SJCRH30 (cell line): Measurements from ENCODE around the gene ACACB. TPM values are rescaled to one million over a fixed set of nuclear protein-coding genes. Genes with fewer than 3 reads are reported as not detected.

ENCODE experiments used
- DNase-seq, 2 experiments: peaks; one replicate each; pipeline ENCODE4 v3.0.0-alpha.2; 2015 to 2020
- H3K27ac ChIP-seq: fragments of 250-450 bp; sonication (Bioruptor Pico); 2 replicates; pipeline ENCODE4 v1.5.1; 2020; ENCODE audit warnings: mild to moderate bottlenecking, moderate library complexity
- H3K27me3 ChIP-seq: fragments of 250-450 bp; sonication (Bioruptor Pico); 2 replicates; pipeline ENCODE4 v1.5.1; 2020; ENCODE audit warnings: mild to moderate bottlenecking, moderate library complexity
- H3K36me3 ChIP-seq: fragments of 250-450 bp; sonication (Bioruptor Pico); 2 replicates; pipeline ENCODE4 v1.5.1; 2020; ENCODE audit warnings: mild to moderate bottlenecking, moderate library complexity
- H3K4me1 ChIP-seq: fragments of 250-450 bp; sonication (Bioruptor Pico); 2 replicates; pipeline ENCODE4 v1.5.1; 2020; ENCODE audit warnings: mild to moderate bottlenecking, moderate library complexity
- H3K4me3 ChIP-seq: fragments of 250-450 bp; sonication (Bioruptor Pico); 2 replicates; pipeline ENCODE4 v1.5.1; 2020; ENCODE audit warnings: mild to moderate bottlenecking, moderate library complexity
- H3K9me3 ChIP-seq: fragments of 250-450 bp; sonication (Bioruptor Pico); replicated peaks from 2 replicates; pipeline ENCODE4 v1.5.1; 2020; ENCODE audit warnings: mild to moderate bottlenecking, moderate library complexity
- total RNA-seq: library from RNA; depleted of rRNA; stranded (reverse); fragments of >200 nt; shearing (Covaris generic); gene quantifications from 2 replicates; pipeline ENCODE4 v1.2.3, GENCODE V29; 2014

ACACB gene
- total RNA-seq, 1 experiment from 2014 or later = 3.3 TPM

DNA sequence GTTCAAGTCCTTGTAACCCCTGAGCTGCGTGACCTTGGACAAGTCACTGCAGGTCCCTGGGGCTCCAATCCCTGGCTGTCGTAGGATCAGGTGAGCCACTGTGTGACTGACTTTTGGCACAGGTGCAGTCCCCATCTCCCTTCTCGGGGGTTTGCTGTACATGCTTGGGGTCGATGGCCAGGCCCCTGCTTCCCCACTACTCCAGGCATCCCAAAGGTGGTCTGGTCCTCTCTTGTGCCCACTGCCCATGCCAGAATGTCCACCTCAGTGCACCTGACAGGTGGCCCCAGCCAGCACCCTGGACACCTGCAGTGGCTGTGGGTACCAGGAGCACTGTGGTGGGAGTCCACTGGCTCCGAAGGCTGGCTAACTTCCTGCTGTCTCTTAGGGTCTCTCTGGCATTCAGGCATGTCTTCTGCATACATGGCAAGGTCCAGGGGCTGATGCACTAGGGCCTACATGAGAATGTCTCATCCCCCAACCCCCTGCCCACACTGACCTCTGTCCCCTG is 178.0 kb downstream of the ACACB start:
- Histone ChIP-seq H3K27me3 (0 out of 2 replicates have a peak, but pooled peaks cover 4% of the 10 kb centered on the region), H3K4me1 (no peaks in the 10 kb centered on the region), H3K9me3 (no peaks in the 10 kb centered on the region), H3K4me3 (no peak overlapping the region), H3K27ac (no peak overlapping the region), H3K36me3 (no peaks in the 10 kb centered on the region)
- DNase-seq = no peak

DNA sequence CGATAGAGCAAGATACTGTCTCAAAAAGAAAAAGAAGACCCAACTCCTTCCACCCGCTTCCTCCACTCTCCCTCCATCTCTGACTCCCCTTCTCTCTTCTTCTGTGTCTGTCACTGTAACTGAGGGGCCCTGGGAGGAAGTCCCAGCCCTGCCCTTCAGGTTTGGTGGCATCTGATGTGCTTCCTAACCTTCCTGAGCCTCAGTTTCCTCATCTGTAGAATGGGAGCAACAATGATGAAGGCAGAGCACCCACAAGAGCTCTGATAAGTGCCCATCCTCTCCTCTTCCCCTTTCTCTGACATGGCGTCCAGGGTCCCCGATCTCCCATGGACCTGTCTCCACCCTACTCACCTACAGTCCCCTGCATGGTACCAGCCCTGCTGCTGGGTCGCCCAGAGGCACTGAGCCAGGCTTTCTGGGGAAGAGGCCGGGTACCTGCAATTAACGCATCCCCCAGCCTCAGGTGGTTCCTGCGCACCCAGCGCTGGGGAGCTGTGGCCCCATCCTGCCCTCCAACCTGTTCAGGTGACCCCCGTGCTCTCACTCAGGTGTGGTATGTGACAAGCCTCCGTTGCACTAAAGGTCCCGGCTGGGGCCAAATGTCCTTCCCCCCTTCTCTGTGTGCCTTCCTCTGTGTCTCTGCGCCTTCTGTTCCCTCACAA is 179.5 kb downstream of the ACACB start:
- no peaks in the 10 kb centered on the region for H3K4me1 ChIP-seq
- no peaks in the 10 kb centered on the region for H3K36me3 ChIP-seq
- H3K9me3 ChIP-seq = no peaks in the 10 kb centered on the region
- no peak overlapping the region for H3K4me3 ChIP-seq
- no peak for DNase-seq
- H3K27ac ChIP-seq = no peak overlapping the region
- 0 out of 2 replicates have a peak, but pooled peaks cover 4% of the 10 kb centered on the region for H3K27me3 ChIP-seq

DNA sequence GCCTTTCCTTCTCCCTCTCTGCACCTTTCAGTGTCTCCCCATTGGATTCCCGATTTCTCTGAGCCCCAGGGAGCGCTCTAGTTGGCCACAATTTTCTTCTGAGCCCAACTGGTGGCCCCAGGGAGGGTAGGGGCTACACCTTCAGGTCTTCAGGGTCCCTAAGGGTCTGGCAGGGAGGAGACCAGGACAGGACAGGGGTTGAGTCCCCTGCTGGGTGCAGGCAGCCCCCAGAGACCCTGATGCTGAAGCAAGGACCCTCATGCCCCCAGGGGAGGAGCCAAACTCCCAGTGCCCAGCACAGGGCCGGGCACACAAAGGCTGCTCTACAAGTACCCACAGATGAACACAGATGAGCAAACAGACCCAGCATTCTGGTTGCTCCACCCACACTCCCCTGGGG is 180.0 kb downstream of the ACACB start:
- no peak overlapping the region for H3K4me3 ChIP-seq
- H3K36me3 ChIP-seq = no peaks in the 10 kb centered on the region
- H3K27me3 ChIP-seq = 0 out of 2 replicates have a peak, but pooled peaks cover 4% of the 10 kb centered on the region
- no peak overlapping the region for H3K27ac ChIP-seq
- no peak for DNase-seq
- H3K9me3 ChIP-seq = no peaks in the 10 kb centered on the region
- no peaks in the 10 kb centered on the region for H3K4me1 ChIP-seq

DNA sequence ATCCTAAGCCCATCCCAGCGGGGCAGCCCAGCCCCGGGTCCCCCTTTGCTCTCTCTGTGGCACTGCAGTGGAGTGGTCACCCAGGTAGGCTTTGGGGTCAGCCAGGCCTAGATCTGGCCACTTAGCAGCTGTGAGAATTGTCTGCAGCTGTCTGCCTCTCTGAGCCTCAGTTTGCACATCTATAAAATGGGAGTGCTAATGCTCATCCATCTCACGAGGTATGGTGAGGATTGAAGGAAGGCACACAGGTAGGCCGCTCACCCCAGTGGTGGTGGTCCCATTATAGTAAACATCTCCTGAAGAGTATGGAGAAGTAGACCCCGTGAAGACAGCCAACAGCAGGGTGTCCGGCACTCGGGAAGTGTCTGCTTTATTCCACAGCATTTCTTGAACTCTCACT is 183.5 kb downstream of the ACACB start:
- no peak overlapping the region for H3K27ac ChIP-seq
- no peaks in the 10 kb centered on the region for H3K36me3 ChIP-seq
- H3K27me3 ChIP-seq = 0 out of 2 replicates have a peak, but pooled peaks cover 5% of the 10 kb centered on the region
- DNase-seq = no peak
- no peaks in the 10 kb centered on the region for H3K9me3 ChIP-seq
- H3K4me3 ChIP-seq = no peak overlapping the region
- H3K4me1 ChIP-seq = no peaks in the 10 kb centered on the region

DNA sequence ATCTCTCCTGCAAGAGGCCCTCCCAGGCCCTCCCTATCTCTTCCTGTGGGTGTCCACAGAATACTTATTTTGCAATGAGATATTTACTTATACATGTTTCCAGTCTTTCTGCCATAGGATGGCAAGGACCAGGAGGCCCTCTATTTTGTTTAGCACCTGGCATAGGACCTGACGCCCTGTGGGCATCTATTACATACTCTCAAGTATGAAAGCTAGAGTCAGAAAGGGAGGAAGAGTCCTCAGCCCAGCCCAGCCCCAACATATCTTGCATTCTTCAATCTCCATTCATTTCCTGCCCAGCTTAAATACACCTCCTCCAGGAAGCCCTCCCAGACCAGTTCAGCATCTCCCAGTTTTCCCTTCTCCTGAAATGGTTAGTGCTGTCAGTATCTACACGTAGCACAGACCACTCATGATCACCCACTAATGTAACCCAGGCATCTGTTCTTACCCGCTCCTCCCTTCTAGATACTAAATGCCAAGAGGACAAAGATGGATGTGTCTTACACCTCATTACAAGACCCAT is 185.3 kb downstream of the ACACB start:
- no peaks in the 10 kb centered on the region for H3K9me3 ChIP-seq
- H3K27me3 ChIP-seq = 0 out of 2 replicates have a peak, but pooled peaks cover 10% of the 10 kb centered on the region
- H3K27ac ChIP-seq = no peak overlapping the region
- H3K4me3 ChIP-seq = no peak overlapping the region
- DNase-seq = no peak
- no peaks in the 10 kb centered on the region for H3K4me1 ChIP-seq
- H3K36me3 ChIP-seq = no peaks in the 10 kb centered on the region

DNA sequence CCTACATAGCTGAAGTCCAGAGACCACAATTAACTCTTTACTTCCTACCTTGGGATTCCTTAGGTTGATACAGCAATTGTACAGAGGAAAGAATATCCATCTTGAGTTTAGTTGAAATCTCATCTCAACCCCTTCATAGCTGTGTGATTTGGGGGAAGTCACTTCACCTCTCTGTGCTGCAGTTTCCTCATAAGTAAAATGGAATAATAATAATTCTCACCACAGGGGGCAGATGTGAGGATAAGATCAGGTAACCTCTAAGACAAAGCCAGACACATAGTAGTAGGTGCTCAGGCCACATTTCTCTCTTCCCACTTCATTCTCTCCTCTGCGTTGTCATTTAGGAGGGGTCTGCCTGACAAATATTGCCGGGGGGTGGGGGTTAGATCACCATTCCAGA is 186.0 kb downstream of the ACACB start:
- H3K36me3 ChIP-seq = no peaks in the 10 kb centered on the region
- no peaks in the 10 kb centered on the region for H3K9me3 ChIP-seq
- DNase-seq = no peak
- H3K4me1 ChIP-seq = no peaks in the 10 kb centered on the region
- no peak overlapping the region for H3K4me3 ChIP-seq
- H3K27me3 ChIP-seq = peaks cover 13% of the 10 kb centered on the region; the same call in 1 of the 2 replicates
- H3K27ac ChIP-seq = no peak overlapping the region

DNA sequence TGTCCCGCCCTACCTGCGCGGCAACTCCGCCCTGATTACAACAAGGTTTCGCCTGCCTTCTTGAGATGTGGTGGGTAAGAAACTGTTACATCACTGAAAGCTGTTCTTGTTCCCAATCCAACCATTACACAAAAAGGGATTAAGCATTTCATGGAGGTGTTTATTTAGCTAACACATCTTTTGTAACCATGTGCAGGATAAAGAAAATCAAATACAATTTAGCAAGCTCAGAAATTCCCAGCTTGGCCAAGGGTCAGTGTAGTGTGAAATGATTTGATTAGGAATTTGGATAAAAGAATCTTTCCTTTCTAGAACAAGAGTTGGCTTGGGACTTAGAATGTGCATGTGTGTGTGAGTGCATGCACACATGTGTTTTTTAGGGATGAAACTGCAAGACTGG is 186.4 kb downstream of the ACACB start:
- peaks cover 17% of the 10 kb centered on the region; the same call in 1 of the 2 replicates for H3K27me3 ChIP-seq
- DNase-seq = no peak
- H3K4me3 ChIP-seq = no peak overlapping the region
- no peak overlapping the region for H3K27ac ChIP-seq
- H3K4me1 ChIP-seq = no peaks in the 10 kb centered on the region
- H3K9me3 ChIP-seq = no peaks in the 10 kb centered on the region
- H3K36me3 ChIP-seq = no peaks in the 10 kb centered on the region

DNA sequence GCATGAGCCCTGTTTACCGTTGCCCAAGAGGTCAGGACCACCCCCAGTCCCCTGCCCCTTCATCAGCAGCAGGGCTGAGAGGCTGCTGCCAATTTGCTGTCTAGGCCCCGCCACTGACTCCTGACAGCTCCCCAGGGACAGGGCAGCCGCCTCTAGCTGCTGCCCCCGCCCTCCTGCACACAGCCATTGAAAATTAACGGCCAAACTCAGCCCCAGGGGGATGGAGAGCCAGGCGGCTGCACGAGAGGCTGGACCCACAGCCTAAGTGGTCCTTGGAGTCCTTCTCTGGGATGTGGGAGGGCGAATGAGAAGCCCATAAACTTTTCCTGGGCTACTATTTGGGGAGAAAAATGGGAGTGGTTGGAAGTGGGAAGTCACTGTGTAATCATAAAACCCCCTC is 188.1 kb downstream of the ACACB start:
- Histone ChIP-seq H3K36me3 (no peaks in the 10 kb centered on the region), H3K4me1 (no peaks in the 10 kb centered on the region), H3K4me3 (no peak overlapping the region), H3K27ac (no peak overlapping the region), H3K9me3 (no peaks in the 10 kb centered on the region), H3K27me3 (peaks cover 29% of the 10 kb centered on the region)
- no peak for DNase-seq

DNA sequence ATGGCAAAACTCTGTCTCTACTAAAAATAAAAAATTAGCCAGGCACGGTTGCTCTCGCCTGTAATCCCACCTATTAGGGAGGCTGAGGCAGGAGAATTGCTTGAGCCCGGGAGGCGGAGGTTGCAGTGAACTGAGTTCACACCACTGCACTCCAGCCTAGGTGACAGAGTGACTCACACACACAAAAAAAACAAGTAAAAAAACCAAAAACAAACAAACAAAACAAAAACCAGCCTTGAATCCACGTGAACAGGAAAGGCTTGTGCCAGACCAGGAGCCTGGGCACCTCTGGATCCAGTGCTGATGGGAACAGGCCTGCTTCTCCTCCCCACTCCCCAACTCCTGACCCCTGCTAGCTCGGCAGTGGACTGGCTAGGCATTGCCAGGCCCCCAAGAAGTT is 189.2 kb downstream of the ACACB start:
- H3K27me3 ChIP-seq = peaks cover 34% of the 10 kb centered on the region
- H3K27ac ChIP-seq = no peak overlapping the region
- H3K9me3 ChIP-seq = no peaks in the 10 kb centered on the region
- no peak overlapping the region for H3K4me3 ChIP-seq
- H3K4me1 ChIP-seq = no peaks in the 10 kb centered on the region
- DNase-seq = no peak
- no peaks in the 10 kb centered on the region for H3K36me3 ChIP-seq

DNA sequence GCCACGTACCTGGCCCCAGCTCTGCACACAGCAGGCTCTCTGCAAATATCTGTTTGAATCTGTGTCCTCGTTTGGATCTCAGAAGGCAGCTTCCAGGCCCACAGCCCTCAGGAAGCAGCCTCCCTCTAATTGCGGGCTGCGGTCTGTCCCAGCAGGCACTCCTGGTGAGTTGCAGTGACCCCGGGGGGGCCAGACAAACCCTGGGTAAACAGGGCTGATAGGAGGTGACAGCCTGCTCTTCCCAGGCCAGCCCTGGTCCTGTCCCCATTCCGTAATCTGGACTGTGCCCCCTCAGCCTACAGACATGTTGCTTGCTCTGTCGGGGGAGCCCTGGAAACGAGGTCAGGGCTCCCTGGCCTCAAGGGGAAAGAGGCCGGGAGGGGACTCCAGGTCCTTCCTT is 190.7 kb downstream of the ACACB start:
- Histone ChIP-seq H3K9me3 (no peaks in the 10 kb centered on the region), H3K27me3 (peaks cover 48% of the 10 kb centered on the region), H3K4me1 (no peaks in the 10 kb centered on the region), H3K27ac (no peak overlapping the region), H3K4me3 (no peak overlapping the region), H3K36me3 (no peaks in the 10 kb centered on the region)
- no peak for DNase-seq

DNA sequence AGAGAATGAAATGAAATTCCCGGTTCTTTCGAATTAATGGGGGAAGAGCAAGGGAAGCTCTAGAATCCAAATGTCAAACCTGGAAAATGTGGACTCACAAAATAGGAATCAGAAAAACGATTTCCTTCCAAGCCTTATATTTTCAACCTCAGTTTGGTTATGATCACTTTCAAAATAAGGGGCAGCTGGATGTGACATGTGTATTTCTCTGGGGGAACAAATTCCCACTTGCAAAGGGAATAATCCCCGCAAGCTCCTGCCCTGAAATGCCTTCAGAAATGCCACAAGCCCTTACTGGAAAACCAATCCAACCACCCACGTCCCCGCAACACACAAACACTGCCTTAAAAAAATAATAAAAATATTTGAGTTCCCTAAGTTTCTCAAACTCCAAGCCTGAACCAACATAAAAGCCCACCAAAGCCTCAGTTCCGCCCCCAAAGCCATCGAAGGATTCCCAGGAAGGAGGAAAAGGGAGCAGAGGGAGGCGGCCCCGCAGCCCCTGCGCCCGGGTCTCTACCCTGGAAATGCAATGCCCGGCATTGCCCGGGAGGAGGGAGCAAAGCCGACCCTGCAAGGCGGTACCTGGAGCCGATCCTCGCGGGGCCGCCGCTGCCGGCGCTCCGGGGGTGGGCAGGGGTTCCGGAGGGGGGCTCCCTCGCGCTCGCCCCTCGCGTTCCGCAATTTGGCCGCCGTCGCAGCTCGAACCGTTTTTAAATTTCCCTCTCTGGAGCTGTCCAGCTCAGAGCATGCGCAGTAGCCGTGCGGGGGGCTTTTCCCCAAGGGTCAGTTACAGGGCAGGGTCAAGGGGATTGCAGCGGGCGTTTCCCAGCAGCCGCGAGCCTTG is 192.4 kb downstream of the ACACB start, which contains the start of gene FOXN4:
Gene FOXN4, minus strand, starts transcription at position 751 of the 847 bp plus-strand sequence. CDS start 963 bp downstream, outside the sequence.
- Histone ChIP-seq H3K27me3 (peaks cover 48% of the 10 kb centered on the region), H3K4me1 (no peaks in the 10 kb centered on the region), H3K36me3 (no peaks in the 10 kb centered on the region), H3K27ac (no peak within 1 kb of the TSS), H3K4me3 (peak within 1 kb of the TSS; percentile 46), H3K9me3 (no peaks in the 10 kb centered on the region)
- DNase-seq = peak; percentile 17 to 27

DNA sequence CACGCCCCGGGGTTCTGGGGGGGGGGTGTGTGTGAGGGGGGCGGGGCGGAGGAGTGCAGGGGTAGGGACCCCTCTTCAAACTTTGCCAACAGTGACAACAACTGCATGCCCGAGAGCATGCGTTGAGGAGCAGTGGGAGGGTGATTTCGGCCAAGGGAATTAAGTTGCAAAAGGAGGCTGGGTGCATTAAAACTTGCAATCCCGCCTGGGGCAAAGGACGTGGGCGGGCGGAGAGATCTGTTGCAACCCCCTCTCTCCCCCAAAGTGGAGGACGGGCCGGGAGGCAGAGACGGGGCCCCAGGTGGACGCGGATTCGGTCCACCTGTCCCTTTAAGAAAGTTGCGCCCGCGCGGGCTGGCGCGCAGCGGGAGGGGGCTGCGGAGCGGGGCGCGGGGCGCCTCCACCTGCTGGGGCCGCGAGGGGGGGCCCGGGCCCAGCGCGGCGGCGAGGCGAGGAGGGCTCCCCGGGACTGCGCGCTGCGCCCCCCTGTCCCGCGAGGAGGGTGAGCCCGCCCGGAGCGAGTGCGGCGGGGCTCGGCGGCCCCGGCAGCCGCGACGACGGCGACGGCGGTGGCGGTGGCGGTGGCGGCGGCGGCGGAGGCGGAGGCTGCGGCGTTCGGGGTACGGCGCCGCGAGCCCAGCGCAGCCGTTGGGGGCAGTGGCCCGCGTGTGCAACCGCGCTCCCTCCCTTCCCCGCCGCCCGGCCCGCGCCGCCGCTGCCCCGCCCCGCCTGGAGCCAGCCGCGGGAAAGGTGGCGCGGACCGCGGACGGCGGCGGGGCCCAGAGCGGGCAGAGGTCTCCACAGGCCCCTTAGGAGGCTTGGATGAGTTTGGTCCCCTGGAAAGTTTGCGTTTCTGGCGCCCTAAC is 193.2 kb downstream of the ACACB start:
- peak overlapping the region; percentile 46 for H3K4me3 ChIP-seq
- H3K27ac ChIP-seq = no peak overlapping the region
- H3K27me3 ChIP-seq = peaks cover 48% of the 10 kb centered on the region
- no peaks in the 10 kb centered on the region for H3K36me3 ChIP-seq
- H3K4me1 ChIP-seq = no peaks in the 10 kb centered on the region
- no peaks in the 10 kb centered on the region for H3K9me3 ChIP-seq
- DNase-seq = peak; percentile 11 to 18

DNA sequence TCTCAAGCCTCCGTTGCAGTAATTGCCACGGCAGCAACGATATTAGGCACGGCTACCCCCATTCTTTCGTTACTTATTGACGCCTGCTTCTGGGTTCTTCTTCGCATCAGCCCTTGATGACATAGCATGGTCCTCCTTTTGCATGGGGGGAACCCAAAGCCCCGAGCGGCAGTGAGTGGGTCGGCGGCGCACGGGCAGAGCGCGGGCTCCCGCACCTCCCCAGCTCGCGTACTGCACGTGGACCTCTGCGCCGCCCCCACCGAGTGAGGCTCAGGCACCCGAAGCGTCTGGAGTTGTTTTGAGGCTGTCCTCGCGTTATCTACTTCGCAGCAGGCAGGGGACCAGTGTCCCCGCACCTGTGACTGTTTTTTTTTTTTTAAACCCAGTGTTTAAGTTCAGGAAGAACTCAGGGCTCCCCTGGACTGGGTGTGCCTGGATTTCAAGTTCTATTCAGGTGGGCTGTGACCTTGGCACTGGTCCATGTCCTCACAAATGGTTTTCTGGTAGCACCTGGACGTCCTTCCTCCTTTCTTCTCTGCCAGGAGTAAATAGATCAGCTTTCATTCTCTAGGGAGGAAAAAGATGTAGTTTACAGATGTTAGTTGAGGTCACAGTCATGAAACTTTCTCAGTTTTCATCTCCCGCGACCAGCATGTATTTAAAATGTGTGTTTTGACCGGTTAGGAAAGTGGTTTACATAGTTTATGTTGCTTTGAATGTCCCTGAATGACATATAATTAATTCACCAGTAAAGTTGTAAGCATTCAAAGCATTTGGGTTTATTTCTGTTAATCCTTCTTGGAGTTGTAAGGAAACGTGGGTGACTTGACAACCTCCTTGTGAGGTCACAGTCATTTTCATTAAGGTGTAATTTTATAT is 194.1 kb downstream of the ACACB start:
- no peaks in the 10 kb centered on the region for H3K9me3 ChIP-seq
- H3K36me3 ChIP-seq = no peaks in the 10 kb centered on the region
- no peak for DNase-seq
- peak overlapping the region; percentile 27; the same call in 1 of the 2 replicates for H3K4me3 ChIP-seq
- no peaks in the 10 kb centered on the region for H3K4me1 ChIP-seq
- H3K27ac ChIP-seq = no peak overlapping the region
- peaks cover 44% of the 10 kb centered on the region for H3K27me3 ChIP-seq
